ENCODE data around the gene TBC1D23.
"Not testable (repeated sequence)": the region's sequence is repeated elsewhere in the genome, so short reads cannot be mapped to it uniquely, and the experiment has no call there.

The TBC1D23 gene

DNA sequence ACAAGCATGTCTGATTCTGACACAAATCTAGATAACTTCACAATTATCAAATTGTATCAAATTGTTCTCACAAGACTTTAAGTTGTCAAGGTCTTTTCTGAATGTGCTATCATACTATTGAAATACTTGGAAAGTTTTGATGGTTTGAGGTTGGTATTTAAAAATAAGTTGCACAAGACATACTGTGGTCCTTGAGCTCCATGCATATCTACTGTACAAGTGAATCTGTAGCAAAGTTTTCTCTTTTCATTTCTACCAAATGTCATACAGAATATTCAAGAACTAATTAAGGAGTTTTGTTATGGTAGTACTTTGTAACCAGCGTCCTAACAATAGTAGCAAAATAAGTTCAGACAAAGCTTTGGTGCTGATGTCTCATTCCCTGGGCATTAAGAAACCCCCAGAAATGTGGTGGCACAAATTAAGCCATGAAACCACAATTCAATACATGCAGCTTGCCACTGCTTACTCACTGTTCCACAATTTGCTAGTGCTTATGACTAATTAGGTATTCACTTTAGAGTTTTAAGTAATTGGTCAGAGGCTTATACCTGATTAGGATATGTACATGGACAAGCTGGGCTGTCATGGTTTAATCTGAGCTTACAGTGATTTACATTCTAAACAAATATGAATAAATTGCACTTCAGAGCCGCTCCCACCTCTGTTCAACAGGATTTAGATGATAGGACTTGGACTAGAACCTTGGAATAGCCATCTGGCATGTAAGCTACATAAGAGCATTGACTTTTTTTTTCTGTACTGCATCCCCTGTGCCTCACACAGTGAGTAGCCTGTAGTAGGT is 8.8 kb downstream of the TBC1D23 start:
- peak; percentile 93 for DNase-seq (ENCODE audit: low read depth, low spot score)
- POLR2A ChIA-PET, result interaction anchor here (0.5 to 2.3 kb wide), 4 partner anchors 9 to 226 kb away, joined by 3 to 15 read pairs (median 3); partner anchors contain the start of genes LNP1, TBC1D23 and TOMM70
- CTCF ChIA-PET, result interaction anchor here (0.7 to 2.0 kb wide), 6 partner anchors 16 to 438 kb away, joined by 3 to 13 read pairs (median 4); no protein-coding TSS in a partner anchor
- TF ChIP-seq, protein P1, sequence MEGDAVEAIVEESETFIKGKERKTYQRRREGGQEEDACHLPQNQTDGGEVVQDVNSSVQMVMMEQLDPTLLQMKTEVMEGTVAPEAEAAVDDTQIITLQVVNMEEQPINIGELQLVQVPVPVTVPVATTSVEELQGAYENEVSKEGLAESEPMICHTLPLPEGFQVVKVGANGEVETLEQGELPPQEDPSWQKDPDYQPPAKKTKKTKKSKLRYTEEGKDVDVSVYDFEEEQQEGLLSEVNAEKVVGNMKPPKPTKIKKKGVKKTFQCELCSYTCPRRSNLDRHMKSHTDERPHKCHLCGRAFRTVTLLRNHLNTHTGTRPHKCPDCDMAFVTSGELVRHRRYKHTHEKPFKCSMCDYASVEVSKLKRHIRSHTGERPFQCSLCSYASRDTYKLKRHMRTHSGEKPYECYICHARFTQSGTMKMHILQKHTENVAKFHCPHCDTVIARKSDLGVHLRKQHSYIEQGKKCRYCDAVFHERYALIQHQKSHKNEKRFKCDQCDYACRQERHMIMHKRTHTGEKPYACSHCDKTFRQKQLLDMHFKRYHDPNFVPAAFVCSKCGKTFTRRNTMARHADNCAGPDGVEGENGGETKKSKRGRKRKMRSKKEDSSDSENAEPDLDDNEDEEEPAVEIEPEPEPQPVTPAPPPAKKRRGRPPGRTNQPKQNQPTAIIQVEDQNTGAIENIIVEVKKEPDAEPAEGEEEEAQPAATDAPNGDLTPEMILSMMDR (IDR thresholded peaks at IDR 0.05; ENCODE audit: insufficient read depth, low read length, missing control alignments), result no peak
- no peak overlapping the region for H3K4me3 ChIP-seq (ENCODE audit: low read depth, low read length)

DNA sequence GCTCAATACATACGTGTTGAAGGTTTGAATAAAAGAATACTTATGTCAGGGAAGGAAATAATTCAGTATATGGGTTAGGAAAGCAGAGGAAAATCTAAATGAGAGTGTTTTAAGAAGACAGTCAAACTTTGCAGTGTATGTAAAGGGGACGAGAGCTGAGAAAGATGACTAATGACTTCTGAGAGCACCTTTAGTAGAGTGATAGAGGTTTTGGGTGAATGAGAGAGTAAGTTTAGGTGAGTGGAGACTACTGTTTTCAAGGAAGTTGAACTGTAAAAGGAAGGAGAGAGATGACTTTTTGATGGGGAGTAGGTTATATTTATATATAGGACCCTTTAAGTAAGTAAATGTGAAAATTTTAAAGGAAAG is 9.4 kb downstream of the TBC1D23 start:
- DNase-seq (ENCODE audit: low read depth, low spot score), result no peak
- POLR2A ChIA-PET, result interaction anchor here (2.3 kb wide), 1 partner anchor 9 kb away, joined by 15 read pairs; the partner anchor contains the start of gene TBC1D23
- CTCF ChIA-PET, result interaction anchor here (1.2 to 2.0 kb wide), 2 partner anchors 16 to 438 kb away, joined by 4 to 13 read pairs; no protein-coding TSS in a partner anchor
- TF ChIP-seq, protein P1 (IDR thresholded peaks at IDR 0.05; ENCODE audit: insufficient read depth, low read length, missing control alignments), result no peak
- H3K4me3 ChIP-seq (ENCODE audit: low read depth, low read length), result no peak overlapping the region

DNA sequence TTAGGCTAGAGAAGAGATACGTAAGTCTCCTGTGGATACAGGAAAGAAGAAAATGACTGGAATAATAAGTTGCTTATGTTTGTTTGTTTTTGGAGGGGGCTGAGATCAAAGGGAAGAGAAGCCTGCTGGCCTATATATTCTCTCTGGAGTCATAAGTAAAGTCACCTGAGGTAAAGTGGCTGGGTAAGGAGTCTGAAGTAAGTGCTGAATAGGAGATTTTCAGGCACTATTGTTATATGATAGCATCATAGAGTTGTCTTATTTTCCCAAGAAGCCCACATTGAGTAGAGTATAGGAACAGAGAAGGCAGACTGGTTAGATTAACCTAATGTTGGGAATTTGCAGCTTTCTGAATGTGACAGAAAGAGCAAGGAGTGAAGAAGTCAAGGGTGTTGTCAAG is 10.7 kb downstream of the TBC1D23 start:
- POLR2A ChIA-PET, result no interaction called here
- DNase-seq (ENCODE audit: low read depth, low spot score), result no peak
- no peak overlapping the region for H3K4me3 ChIP-seq (ENCODE audit: low read depth, low read length)
- TF ChIP-seq, protein P1 (IDR thresholded peaks at IDR 0.05; ENCODE audit: insufficient read depth, low read length, missing control alignments), result no peak
- CTCF ChIA-PET, result no interaction called here

DNA sequence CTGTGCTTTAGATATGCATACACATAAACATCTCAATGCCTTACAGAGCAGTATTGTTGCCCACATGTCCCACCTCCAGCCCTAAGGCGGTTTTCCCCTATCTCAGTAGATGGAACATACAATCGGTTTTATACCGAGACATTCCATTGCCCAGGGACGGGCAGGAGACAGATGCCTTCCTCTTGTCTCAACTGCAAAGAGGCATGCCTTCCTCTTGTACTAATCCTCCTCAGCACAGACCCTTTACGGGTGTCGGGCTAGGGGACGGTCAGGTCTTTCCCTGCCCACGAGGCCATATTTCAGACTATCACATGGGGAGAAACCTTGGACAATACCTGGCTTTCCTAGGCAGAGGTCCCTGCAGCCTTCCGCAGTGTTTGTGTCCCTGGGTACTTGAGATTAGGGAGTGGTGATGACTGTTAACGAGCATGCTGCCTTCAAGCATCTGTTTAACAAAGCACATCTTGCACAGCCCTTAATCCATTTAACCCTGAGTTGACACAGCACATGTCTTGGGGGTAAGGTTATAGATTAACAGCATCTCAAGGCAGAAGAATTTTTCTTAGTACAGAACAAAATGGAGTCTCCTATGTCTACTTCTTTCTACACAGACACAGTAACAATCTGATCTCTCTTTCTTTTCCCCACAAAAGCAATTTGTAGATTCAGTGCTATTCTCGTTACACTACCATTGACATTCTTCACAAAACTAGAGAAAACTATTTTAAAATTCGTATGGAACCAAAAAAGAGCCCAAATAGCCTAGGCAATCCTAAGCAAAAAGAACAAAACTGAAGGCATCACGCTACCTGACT is 12.2 kb downstream of the TBC1D23 start:
- POLR2A ChIA-PET; H3K4me3 ChIP-seq (ENCODE audit: low read depth, low read length); DNase-seq (ENCODE audit: low read depth, low spot score); CTCF ChIA-PET: not testable (repeated sequence)

DNA sequence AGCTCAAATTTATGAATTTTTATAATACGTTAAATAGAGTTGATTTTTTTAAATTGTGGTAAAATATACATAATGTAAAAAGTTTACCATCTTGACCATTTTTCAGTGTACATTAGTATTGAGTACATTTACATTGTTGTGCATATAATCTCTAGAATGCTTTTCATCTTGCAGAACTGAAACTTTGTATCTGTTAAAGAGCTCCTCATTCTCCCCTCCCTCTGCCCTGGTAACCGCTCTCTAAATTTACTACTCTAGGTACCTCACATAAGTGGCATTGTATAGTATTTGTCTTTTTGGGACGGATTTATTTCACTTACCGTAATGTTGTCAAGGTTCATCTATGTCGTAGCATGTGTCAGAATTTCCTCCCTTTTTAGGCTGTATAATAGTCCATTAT is 13.6 kb downstream of the TBC1D23 start:
- DNase-seq (ENCODE audit: low read depth, low spot score), result no peak
- TF ChIP-seq, protein P1 (IDR thresholded peaks at IDR 0.05; ENCODE audit: insufficient read depth, low read length, missing control alignments), result no peak
- ChIA-PET POLR2A (no interaction called here), CTCF (interaction anchor here (1.0 kb wide), 1 partner anchor 206 kb away, joined by 4 read pairs; no protein-coding TSS in a partner anchor)
- H3K4me3 ChIP-seq (ENCODE audit: low read depth, low read length), result no peak overlapping the region

DNA sequence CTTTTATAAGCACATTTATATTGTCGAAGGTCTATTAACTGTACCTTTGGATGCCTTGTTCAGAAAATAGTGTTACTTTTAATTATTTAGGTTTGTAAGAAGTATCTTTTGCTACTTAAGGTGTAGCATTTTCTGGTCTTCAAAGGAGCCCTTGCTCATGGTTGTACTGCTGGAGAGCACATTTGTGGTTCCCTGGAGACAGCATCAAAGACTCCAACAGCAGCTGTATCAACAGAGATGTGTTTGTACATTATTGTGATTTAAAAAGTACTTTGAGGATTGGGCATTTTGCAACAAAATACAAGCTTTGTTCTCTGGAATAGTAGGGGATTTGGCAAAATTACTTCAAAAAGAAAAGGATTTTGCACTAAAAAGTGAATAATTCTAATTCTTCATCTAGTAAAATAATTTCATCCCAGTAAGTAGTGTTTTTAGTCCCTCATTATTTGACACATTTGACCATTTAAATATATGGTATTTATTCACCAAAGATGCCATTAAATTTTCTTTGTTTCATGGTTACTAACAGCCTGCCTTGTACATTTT is 16.5 kb downstream of the TBC1D23 start:
- ChIA-PET POLR2A (no interaction called here), CTCF (interaction anchor here (1.4 to 1.6 kb wide), 2 partner anchors 443 to 446 kb away, joined by 3 read pairs; no protein-coding TSS in a partner anchor)
- DNase-seq (ENCODE audit: low read depth, low spot score), result no peak
- no peak overlapping the region for H3K4me3 ChIP-seq (ENCODE audit: low read depth, low read length)
- TF ChIP-seq, protein P1 (IDR thresholded peaks at IDR 0.05; ENCODE audit: insufficient read depth, low read length, missing control alignments), result no peak

Data from AG04449 (cell line).